Thyroid gland (tissue), 4 donors: Measurements from ENCODE around the gene PNPLA4.

ENCODE experiments used
- CTCF ChIP-seq, 6 experiments: fragments of 200-600 bp in 3 of 6; fragments of 450-650 bp in 3 of 6; sonication (generic) in 3 of 6; IDR thresholded peaks; one replicate each; pipeline ENCODE4 v1.5.1; 2016 to 2019; ENCODE audit warnings: antibody characterized with exemption in 6 of 6, mild to moderate bottlenecking in 2 of 6, inconsistent platforms in 1 of 6, moderate library complexity in 1 of 6
- POLR2A ChIP-seq, 2 donors: fragments of 450-650 bp; IDR thresholded peaks; one replicate each; pipeline ENCODE4 v1.6.1; 2017; ENCODE audit warnings: antibody characterized with exemption in 2 of 2, mild to moderate bottlenecking in 2 of 2, moderate library complexity in 1 of 2

GRCh38 chrX:7934026-7934425 lies 6.8 kb upstream of the PNPLA4 start:
- TF ChIP-seq POLR2A (IDR thresholded peaks at IDR 0.05) (no peak), CTCF (IDR thresholded peaks at IDR 0.05) (no peak)
